PC-9 (cell line): ENCODE data around the gene LDHAL6B. TPM values are rescaled to one million over a fixed set of nuclear protein-coding genes. Genes with fewer than 3 reads are reported as not detected.
A peak's percentile ranks its signal among the peaks of the same experiment; 100 is the strongest.

Experiments
- BruUV-seq: library from RNA; stranded (reverse); fragments of 400-500 nt; replicated peaks from 2 replicates; lab custom pipeline; 2021; lab: Mats Ljungman, UMichigan
- CTCF ChIA-PET: fragments of 300-600 bp; sonication (Branson Sonifier 250); formaldehyde crosslinking; loops from one replicate; lab custom pipeline; 2022; ENCODE audit warnings: antibody characterized with exemption; lab: Charles Lee
- POLR2A ChIA-PET: fragments of 300-600 bp; sonication (Branson Sonifier 250); formaldehyde crosslinking; loops from one replicate; lab custom pipeline; 2022; ENCODE audit warnings: antibody characterized with exemption; ENCODE audit not compliant: unreplicated experiment; lab: Charles Lee
- DNase-seq, 2 experiments: peaks; one replicate each; pipeline versions ENCODE4 v3.0.0 to v3.0.0-alpha.2; 2015 to 2022; ENCODE audit warnings: mixed read lengths in 1 of 2
- H2AFZ ChIP-seq: fragments of 200-600 bp; sonication (generic); 2 replicates; pipeline ENCODE4 v1.8.1; 2017; ENCODE audit warnings: antibody characterized with exemption
- H3F3A ChIP-seq: fragments of 200-600 bp; sonication (generic); 2 replicates; pipeline ENCODE4 v1.8.1; 2017; ENCODE audit warnings: antibody characterized with exemption, mild to moderate bottlenecking, low read depth; ENCODE audit not compliant: insufficient read depth
- H3K27ac ChIP-seq: fragments of 200-600 bp; sonication (generic); 2 replicates; pipeline ENCODE4 v1.6.1; 2016; ENCODE audit warnings: mixed run types
- H3K27me3 ChIP-seq: fragments of 200-600 bp; sonication (generic); 2 replicates; pipeline ENCODE4 v1.6.1; 2016; ENCODE audit warnings: low read depth, mixed run types; ENCODE audit not compliant: insufficient read depth
- H3K36me3 ChIP-seq: fragments of 200-600 bp; sonication (generic); 2 replicates; pipeline ENCODE4 v1.6.1; 2016; ENCODE audit warnings: low read depth, mixed run types
- H3K4me1 ChIP-seq: fragments of 200-600 bp; sonication (generic); replicated peaks from 2 replicates; pipeline ENCODE4 v1.6.1; 2016; ENCODE audit warnings: mixed run types; ENCODE audit not compliant: insufficient read depth
- H3K4me2 ChIP-seq: fragments of 200-600 bp; sonication (generic); 2 replicates; pipeline ENCODE4 v1.6.1; 2017; ENCODE audit warnings: mixed run types
- H3K4me3 ChIP-seq: fragments of 200-600 bp; sonication (generic); 2 replicates; pipeline ENCODE4 v1.6.1; 2016; ENCODE audit warnings: mixed run types
- H3K79me2 ChIP-seq: fragments of 200-600 bp; sonication (generic); 2 replicates; pipeline ENCODE4 v1.6.1; 2017; ENCODE audit warnings: low read depth, mixed run types
- H3K9me2 ChIP-seq: fragments of 200-600 bp; sonication (generic); 2 replicates; pipeline ENCODE4 v1.8.1; 2017; ENCODE audit warnings: mild to moderate bottlenecking; ENCODE audit not compliant: insufficient read depth
- H3K9me3 ChIP-seq: fragments of 200-600 bp; sonication (generic); 2 replicates; pipeline ENCODE4 v1.8.1; 2016; ENCODE audit warnings: low read depth; ENCODE audit not compliant: insufficient read depth
- H4K20me1 ChIP-seq: fragments of 200-600 bp; sonication (generic); 2 replicates; pipeline ENCODE4 v1.8.1; 2017; ENCODE audit not compliant: insufficient read depth
- EZH2 ChIP-seq: fragments of 200-600 bp; sonication (generic); IDR thresholded peaks from 2 replicates; pipeline ENCODE4 v1.8.0; 2017; ENCODE audit warnings: antibody characterized with exemption, low read depth
- intact Hi-C: fragments of 100-400 bp; cut with micrococcal nuclease; formaldehyde crosslinking; loops from one replicate; pipeline ENCODE4 v1.10.0; 2022; ENCODE audit not compliant: unreplicated experiment
- total RNA-seq: library from RNA; stranded (reverse); gene quantifications from 2 replicates; pipeline ENCODE4 v1.2.3, GENCODE V29; 2021
- TF ChIP-seq, protein P1 (sequence below): fragments of 200-600 bp; sonication (generic); conservative IDR thresholded peaks from 2 replicates; pipeline ENCODE4 v1.6.1; 2017; ENCODE audit warnings: mixed run types, antibody characterized with exemption, mild to moderate bottlenecking, moderate library complexity

Gene LDHAL6B
- total RNA-seq, 1 experiment from 2014 or later, result not detected

DNA sequence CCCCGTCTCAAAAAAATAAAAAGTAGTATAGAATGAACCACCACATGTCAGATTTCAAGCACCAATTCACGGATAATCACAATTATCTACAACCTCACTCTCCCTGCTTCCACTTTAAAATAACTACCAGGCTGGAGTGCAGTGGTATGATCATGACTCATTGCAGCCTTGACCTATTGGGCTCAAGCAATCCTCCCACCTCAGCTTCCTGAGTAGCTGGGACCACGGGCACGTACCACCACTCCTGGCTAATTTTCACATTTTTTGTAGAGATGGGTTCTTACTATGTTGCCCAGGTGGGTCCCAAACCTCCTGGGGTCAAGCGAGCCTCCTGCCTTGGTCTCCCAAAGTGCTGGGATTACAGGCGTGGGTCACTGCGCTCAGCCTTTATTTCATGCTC is 38.1 kb upstream of the LDHAL6B start:
- TF ChIP-seq, protein P1, sequence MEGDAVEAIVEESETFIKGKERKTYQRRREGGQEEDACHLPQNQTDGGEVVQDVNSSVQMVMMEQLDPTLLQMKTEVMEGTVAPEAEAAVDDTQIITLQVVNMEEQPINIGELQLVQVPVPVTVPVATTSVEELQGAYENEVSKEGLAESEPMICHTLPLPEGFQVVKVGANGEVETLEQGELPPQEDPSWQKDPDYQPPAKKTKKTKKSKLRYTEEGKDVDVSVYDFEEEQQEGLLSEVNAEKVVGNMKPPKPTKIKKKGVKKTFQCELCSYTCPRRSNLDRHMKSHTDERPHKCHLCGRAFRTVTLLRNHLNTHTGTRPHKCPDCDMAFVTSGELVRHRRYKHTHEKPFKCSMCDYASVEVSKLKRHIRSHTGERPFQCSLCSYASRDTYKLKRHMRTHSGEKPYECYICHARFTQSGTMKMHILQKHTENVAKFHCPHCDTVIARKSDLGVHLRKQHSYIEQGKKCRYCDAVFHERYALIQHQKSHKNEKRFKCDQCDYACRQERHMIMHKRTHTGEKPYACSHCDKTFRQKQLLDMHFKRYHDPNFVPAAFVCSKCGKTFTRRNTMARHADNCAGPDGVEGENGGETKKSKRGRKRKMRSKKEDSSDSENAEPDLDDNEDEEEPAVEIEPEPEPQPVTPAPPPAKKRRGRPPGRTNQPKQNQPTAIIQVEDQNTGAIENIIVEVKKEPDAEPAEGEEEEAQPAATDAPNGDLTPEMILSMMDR, result no peak
- TF ChIP-seq EZH2, result no peak
- H3K4me2 ChIP-seq, result no peak overlapping the region
- peaks cover 17% of the 10 kb centered on the region for H3K4me1 ChIP-seq
- H2AFZ ChIP-seq, result no peak overlapping the region
- H3F3A ChIP-seq, result peaks cover 29% of the 10 kb centered on the region; the same call in 1 of the 2 replicates
- no peaks in the 10 kb centered on the region for H3K9me3 ChIP-seq
- H3K27me3 ChIP-seq, result no peaks in the 10 kb centered on the region
- H3K4me3 ChIP-seq, result no peak overlapping the region
- intact Hi-C loops, result no loop called here
- BruUV-seq, result no TSS peak
- H3K9me2 ChIP-seq, result no peaks in the 10 kb centered on the region
- no peak for DNase-seq
- CTCF ChIA-PET, result no interaction called here
- H4K20me1 ChIP-seq, result no peaks in the 10 kb centered on the region
- peak overlapping the region; percentile 71; the same call in 1 of the 2 replicates for H3K27ac ChIP-seq
- peaks cover 5% of the 10 kb centered on the region for H3K36me3 ChIP-seq
- no peaks in the 10 kb centered on the region; the same call in 1 of the 2 replicates for H3K79me2 ChIP-seq
- POLR2A ChIA-PET, result no interaction called here

DNA sequence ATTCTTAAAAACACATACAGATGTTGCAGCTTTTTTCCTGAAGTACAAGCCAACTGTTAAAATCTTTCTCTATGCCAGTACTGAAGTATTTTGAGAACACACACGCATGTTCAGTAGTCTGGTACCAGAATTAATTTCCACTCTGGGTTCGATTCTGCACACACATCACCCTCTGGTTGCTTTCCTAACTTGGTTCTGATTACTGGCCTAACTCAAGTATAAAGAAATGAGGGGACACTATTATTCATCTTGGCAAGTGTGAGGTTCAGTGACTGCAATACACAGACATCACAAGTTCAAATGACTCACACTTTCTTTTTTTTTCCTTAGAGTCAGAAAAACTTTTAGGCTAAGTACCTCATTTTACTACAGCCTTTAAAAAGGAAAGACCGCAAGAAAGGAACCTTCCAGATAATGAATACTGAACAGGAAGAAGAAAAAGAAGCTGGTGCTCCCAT is 37.4 kb upstream of the LDHAL6B start:
- POLR2A ChIA-PET, result interaction anchor here (0.6 to 0.9 kb wide), 3 partner anchors 76 to 204 kb away, joined by 3 to 8 read pairs (median 4); no protein-coding TSS in a partner anchor
- no peak for TF ChIP-seq EZH2
- TF ChIP-seq, protein P1, result no peak
- intact Hi-C loops, result no loop called here
- Histone ChIP-seq H2AFZ (no peak overlapping the region), H4K20me1 (no peaks in the 10 kb centered on the region), H3K36me3 (peaks cover 8% of the 10 kb centered on the region), H3K4me1 (peaks cover 17% of the 10 kb centered on the region), H3K4me2 (no peak overlapping the region), H3K27me3 (no peaks in the 10 kb centered on the region), H3F3A (peaks cover 32% of the 10 kb centered on the region; the same call in 1 of the 2 replicates), H3K4me3 (no peak overlapping the region), H3K9me2 (no peaks in the 10 kb centered on the region), H3K79me2 (no peaks in the 10 kb centered on the region; the same call in 1 of the 2 replicates), H3K27ac (peak overlapping the region; percentile 71), H3K9me3 (no peaks in the 10 kb centered on the region)
- no TSS peak for BruUV-seq
- CTCF ChIA-PET, result interaction anchor here (0.5 kb wide), 1 partner anchor 90 kb away, joined by 11 read pairs; no protein-coding TSS in a partner anchor
- DNase-seq, result no peak

DNA sequence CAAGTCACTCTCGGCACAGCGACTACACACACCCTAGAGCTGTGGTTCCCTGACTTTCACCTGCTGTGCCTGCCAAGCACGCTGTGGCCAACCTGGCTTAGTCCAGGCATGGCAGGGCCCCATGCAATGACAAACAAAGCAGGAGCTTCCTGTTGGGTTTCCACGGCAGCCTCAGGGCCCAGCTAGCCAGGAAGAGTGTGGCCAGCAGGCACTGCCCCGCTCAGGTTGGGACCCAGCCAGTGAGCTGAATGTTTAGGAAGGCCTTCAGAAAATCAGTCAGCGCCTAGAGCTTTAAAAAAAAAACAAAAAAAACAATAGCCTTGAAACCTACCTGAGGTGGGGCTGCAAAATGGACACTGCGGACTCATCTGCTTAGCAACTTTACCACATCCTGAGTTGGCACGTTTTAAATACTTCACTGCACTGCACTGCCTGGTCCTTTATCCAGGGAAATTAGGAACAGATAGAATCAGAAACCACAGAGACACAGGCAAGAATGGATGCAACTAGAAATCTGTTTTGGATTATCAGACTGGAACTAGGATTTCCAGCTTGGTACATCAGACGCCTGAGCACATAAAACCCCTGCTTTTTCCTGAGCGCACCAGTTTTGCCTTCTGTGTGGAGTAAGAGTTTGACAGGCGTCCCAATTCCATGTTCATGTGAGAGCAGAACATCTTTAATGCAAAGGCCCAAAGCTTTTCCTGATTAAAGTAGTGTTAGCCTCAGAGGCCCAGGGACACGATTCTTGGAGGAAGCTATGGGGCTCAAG is 36.2 kb upstream of the LDHAL6B start:
- H3K4me3 ChIP-seq, result no peak overlapping the region
- H3K36me3 ChIP-seq, result peaks cover 8% of the 10 kb centered on the region
- no TSS peak for BruUV-seq
- no peaks in the 10 kb centered on the region for H3K27me3 ChIP-seq
- no peaks in the 10 kb centered on the region; the same call in 1 of the 2 replicates for H3K79me2 ChIP-seq
- POLR2A ChIA-PET, result interaction anchor here (0.5 to 0.9 kb wide), 11 partner anchors 9 to 424 kb away, joined by 3 to 12 read pairs (median 6); no protein-coding TSS in a partner anchor
- H4K20me1 ChIP-seq, result no peaks in the 10 kb centered on the region
- CTCF ChIA-PET, result interaction anchor here (0.6 to 1.0 kb wide), 6 partner anchors 16 to 378 kb away, joined by 4 to 10 read pairs (median 7); no protein-coding TSS in a partner anchor
- no peak overlapping the region for H2AFZ ChIP-seq
- H3F3A ChIP-seq, result peaks cover 42% of the 10 kb centered on the region
- no peak overlapping the region for H3K4me2 ChIP-seq
- peaks cover 23% of the 10 kb centered on the region for H3K4me1 ChIP-seq
- intact Hi-C loops, result loop anchor here (1.0 to 5.0 kb wide), 4 partner anchors 22 to 202 kb away; partner anchors contain the start of gene MYO1E
- H3K9me3 ChIP-seq, result no peaks in the 10 kb centered on the region
- H3K27ac ChIP-seq, result peak overlapping the region; percentile 71
- TF ChIP-seq, protein P1, result no peak
- TF ChIP-seq EZH2, result no peak
- H3K9me2 ChIP-seq, result no peaks in the 10 kb centered on the region
- peak; percentile 81 to 92 for DNase-seq
